Measurements from ENCODE around the gene SLC5A10.

- TF ChIP-seq CTCF (IDR thresholded peaks at IDR 0.05) (no peak), POLR2A (IDR thresholded peaks at IDR 0.05) (no peak), EP300 (IDR thresholded peaks at IDR 0.05) (no peak), POLR2AphosphoS5 (IDR thresholded peaks at IDR 0.05) (no peak)
Observed at GRCh38 chr17:18978050-18978449, 26.1 kb downstream of the SLC5A10 start.
